Activated T-cell treated with anti-CD3 and anti-CD28 coated beads for 24 hours (primary cell): ENCODE data around the gene SMIM3.
"Not testable (repeated sequence)": the region's sequence is repeated elsewhere in the genome, so short reads cannot be mapped to it uniquely, and the experiment has no call there.

Experiments
- DNase-seq: peaks from one replicate; pipeline ENCODE4 v3.0.0-alpha.2; 2020; ENCODE audit warnings: low read depth

The SMIM3 gene

DNA sequence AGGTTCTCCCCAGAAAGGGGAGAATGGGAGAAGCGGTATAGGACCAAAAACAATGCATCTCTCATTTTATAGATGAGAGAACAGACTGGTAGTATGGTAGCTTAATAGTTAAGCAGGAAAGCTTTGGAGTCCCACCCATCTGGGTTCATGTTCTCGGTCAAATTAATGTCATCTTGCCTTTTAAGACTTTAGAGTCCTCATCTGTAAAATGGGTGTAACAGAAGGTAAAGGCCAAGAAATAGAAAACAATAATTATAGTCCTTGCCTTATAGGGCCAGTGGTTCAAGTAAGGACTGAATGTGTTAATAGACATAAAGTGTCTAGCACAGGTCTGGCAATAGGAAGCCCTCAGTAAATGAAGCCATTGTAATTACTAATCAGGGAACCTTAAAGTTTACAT lies 16.4 kb downstream of the SMIM3 start:
- DNase-seq, result no peak

GRCh38 chr5:150797384-150797783 lies 18.8 kb downstream of the SMIM3 start:
- DNase-seq, result no peak

DNA sequence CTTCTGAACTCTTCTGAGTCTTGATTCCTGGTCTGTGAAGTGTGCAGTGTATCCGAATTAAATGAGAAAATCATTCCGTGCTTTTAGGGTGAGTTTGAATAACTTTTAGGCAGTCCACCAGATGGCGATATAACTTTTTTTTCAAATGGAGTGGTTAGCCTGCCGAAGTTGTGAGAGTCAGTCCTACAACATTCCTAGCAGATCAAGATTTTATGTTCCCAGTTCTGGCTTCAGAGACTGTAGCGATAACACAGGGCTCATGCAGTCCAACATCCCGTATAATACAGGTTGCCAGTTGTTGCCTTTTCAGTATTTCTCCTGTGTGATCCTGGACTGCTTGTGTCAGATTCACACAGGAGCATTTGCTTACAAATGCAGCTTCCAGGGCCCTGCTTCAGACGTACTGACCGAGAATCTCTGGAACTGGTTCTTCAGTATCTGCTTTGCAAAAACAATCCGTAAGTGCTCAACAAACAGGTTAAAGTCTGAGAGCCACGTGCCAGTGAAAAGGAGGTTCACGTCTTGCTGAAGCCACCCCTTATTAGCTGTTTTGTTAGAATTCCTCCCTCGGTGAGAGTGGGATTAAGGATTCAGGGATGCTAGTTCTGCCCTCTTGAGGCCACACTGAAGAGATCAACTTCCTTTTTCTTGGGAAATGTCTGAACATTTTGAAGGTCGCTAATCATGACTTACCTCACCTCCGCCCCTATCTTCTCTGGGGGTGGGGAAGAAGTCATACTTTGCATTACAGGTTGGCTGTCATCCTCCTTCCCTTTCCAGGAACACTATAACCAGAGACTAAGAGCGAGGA lies 22.8 kb downstream of the SMIM3 start:
- no peak for DNase-seq

DNA sequence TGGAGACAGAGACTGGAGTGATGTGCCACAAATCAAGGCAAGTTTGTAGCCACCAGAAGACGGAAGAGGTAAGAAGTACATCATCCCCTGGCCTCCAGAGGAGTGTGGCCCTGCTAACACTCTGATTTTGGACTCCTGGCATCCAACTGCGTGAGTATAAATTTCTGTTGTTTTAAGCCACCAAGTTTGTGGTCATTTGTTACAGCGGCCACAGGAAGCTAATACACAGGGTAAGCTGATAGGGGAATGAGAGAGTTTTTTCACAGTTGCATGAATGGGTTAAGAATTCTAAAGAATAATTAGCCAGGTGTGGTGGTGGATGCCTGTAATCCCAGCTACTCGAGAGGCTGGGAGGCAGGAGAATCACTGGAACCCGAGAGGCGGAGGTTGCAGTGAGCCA lies 25.8 kb downstream of the SMIM3 start:
- no peak for DNase-seq

GRCh38 chr5:150809363-150809762 lies 30.8 kb downstream of the SMIM3 start:
- no peak for DNase-seq

- DNase-seq, result no peak
Observed at GRCh38 chr5:150815010-150815409, 36.5 kb downstream of the SMIM3 start.

DNA sequence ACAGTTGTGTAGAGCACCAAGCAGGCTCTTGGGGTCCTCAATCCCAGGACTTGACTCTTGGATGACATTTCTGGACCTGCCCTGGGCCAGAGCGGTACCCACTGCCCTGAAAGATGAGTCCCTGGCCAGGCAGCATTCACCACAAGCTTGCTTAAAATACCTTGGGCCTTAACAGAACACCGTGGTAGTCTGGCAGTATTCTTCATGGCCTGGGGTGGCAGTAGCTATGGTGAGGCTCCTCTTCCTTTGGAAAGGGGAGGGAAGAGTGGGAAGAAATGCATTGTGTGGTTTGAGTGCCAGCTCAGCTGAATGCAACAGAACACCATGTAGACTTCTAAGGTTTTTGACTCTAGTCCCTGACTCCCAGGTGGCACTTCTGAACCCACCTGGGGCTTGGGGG lies 38.4 kb downstream of the SMIM3 start:
- DNase-seq, result no peak

GRCh38 chr5:150829744-150830143 lies 51.2 kb downstream of the SMIM3 start:
- DNase-seq, result no peak

- DNase-seq, result not testable (repeated sequence)
Observed at GRCh38 chr5:150831821-150832220, 53.3 kb downstream of the SMIM3 start.

DNA sequence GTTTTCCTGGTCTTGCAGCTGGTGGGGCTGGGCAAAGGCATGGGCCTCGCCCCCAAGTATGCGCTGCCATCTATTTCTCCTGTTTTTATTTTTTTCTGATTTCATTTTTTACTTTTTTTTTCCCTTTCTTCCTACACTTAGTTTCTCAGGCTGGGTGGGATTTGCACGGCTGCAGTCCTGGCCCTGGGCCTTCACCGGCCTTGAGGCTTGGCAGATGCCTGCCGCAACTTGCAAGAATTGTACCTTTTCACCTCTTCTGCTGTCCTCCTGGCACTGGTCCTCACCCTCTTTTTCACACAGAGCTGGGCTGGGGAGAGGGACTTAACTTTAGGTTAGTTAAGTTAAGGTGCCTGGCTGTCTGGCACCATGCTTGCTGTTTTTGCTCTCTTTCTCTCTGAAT lies 57.5 kb downstream of the SMIM3 start:
- DNase-seq, result no peak

- no peak for DNase-seq
Observed at GRCh38 chr5:150836703-150837102, 58.1 kb downstream of the SMIM3 start.

- not testable (repeated sequence) for DNase-seq
Observed at GRCh38 chr5:150845185-150845859, 66.8 kb downstream of the SMIM3 start.

- not testable (repeated sequence) for DNase-seq
Observed at GRCh38 chr5:150846308-150846653, 67.7 kb downstream of the SMIM3 start, which contains the start of gene IRGM. IRGM (plus strand) TSS chr5:150846521; CDS start chr5:150848124, 1,603 bp downstream.
